Panc1 (cell line): ENCODE results near the gene ITSN2. TPM values are rescaled to one million over a fixed set of nuclear protein-coding genes. Genes with fewer than 3 reads are reported as not detected.

Experiments used
- ATAC-seq: fragments of 200-7000 bp; cut with Tn5 transposase; 2 replicates; pipeline ENCODE4 v1.9.1; 2020; ENCODE audit warnings: mild to moderate bottlenecking, moderate library complexity
- BruUV-seq: library from RNA; stranded (reverse); fragments of 400-500 nt; replicated peaks from 2 replicates; lab custom pipeline; 2021; lab: Mats Ljungman, UMichigan
- CTCF ChIA-PET: fragments of 300-600 bp; sonication (Branson Sonifier 250); formaldehyde crosslinking; loops from one replicate; lab custom pipeline; 2022; ENCODE audit warnings: antibody characterized with exemption; lab: Charles Lee
- POLR2A ChIA-PET: fragments of 300-600 bp; sonication (Branson Sonifier 250); formaldehyde crosslinking; loops from one replicate; lab custom pipeline; 2022; ENCODE audit warnings: antibody characterized with exemption; lab: Charles Lee
- DNase-seq: peaks from one replicate; pipeline ENCODE4 v3.0.0-alpha.2; 2010; ENCODE audit warnings: low read depth, low spot score
- H3K27ac ChIP-seq: 2 replicates; pipeline ENCODE4 v1.5.1; 2011; ENCODE audit warnings: mild to moderate bottlenecking, low read length, inconsistent platforms
- H3K27me3 ChIP-seq: fragments of 200-500 bp; sonication (Bioruptor generic); 2 replicates; pipeline ENCODE4 v1.6.0; 2014; ENCODE audit warnings: low read length, inconsistent platforms; ENCODE audit not compliant: control insufficient read depth, insufficient read depth
- H3K36me3 ChIP-seq: fragments of 200-500 bp; sonication (Bioruptor generic); 2 replicates; pipeline ENCODE4 v1.5.1; 2014; ENCODE audit warnings: inconsistent platforms, mild to moderate bottlenecking, low read length, moderate library complexity; ENCODE audit not compliant: control insufficient read depth, insufficient read depth
- H3K4me1 ChIP-seq: 2 replicates; pipeline ENCODE4 v1.5.1; 2011; ENCODE audit warnings: inconsistent platforms, mild to moderate bottlenecking, low read length, moderate library complexity; ENCODE audit not compliant: control insufficient read depth, insufficient read depth
- H3K4me3 ChIP-seq, 2 experiments: 2 replicates each; pipeline ENCODE4 v1.5.1; 2011 to 2012; ENCODE audit warnings: low read depth in 2 of 2, low read length in 2 of 2, mild to moderate bottlenecking in 2 of 2, inconsistent platforms in 1 of 2, moderate library complexity in 1 of 2
- H3K9me3 ChIP-seq: fragments of 200-500 bp; sonication (Bioruptor generic); 2 replicates; pipeline ENCODE4 v1.5.1; 2014; ENCODE audit warnings: low read depth, mild to moderate bottlenecking, inconsistent platforms, low read length, moderate library complexity; ENCODE audit not compliant: control insufficient read depth, insufficient read depth
- CTCF ChIP-seq: fragments of 450-650 bp; IDR thresholded peaks from 2 replicates; pipeline ENCODE4 v1.5.1; 2017; ENCODE audit warnings: mild to moderate bottlenecking
- POLR2AphosphoS5 ChIP-seq: IDR thresholded peaks from 2 replicates; pipeline ENCODE4 v1.6.1; 2012; ENCODE audit warnings: mild to moderate bottlenecking, low read depth, low read length, moderate library complexity
- REST ChIP-seq, 2 experiments: IDR thresholded peaks; 2 replicates each; pipeline ENCODE4 v1.6.1; 2011 to 2012; ENCODE audit warnings: low read depth in 2 of 2, control low read depth in 1 of 2, low read length in 1 of 2, mild to moderate bottlenecking in 1 of 2, moderate library complexity in 1 of 2; ENCODE audit not compliant: insufficient read depth in 1 of 2
- SIN3A ChIP-seq: IDR thresholded peaks from 2 replicates; pipeline ENCODE4 v1.6.1; 2012; ENCODE audit warnings: low read depth, mild to moderate bottlenecking, low read length, moderate library complexity, borderline replicate concordance; ENCODE audit not compliant: insufficient read depth
- TCF7L2 ChIP-seq: IDR thresholded peaks from 2 replicates; pipeline ENCODE4 v1.6.1; 2011; ENCODE audit warnings: mild to moderate bottlenecking, low read depth, low read length, inconsistent platforms
- in situ Hi-C: cut with HindIII; loops from 2 replicates; pipeline ENCODE4 v1.10.0; 2016; ENCODE audit warnings: low sequenced_read_pairs, low pct_unique_long_range_greater_than_20kb
- intact Hi-C: fragments of 100-400 bp; cut with micrococcal nuclease; formaldehyde crosslinking; loops from one replicate; pipeline ENCODE4 v1.10.0; 2022; ENCODE audit not compliant: unreplicated experiment
- total RNA-seq: library from RNA; stranded (reverse); gene quantifications from one replicate; pipeline ENCODE4 v1.2.1, GENCODE V29; 2021; ENCODE audit not compliant: unreplicated experiment

Gene ITSN2
- total RNA-seq, 1 experiment from 2014 or later: 57.7 TPM

- no peak for ATAC-seq
- no peak for DNase-seq
- peak overlapping the region; percentile 20 to 48 for H3K4me3 ChIP-seq
These were observed 184.6 kb downstream of the ITSN2 start for GRCh38 chr2:24175631-24176187.

GRCh38 chr2:24174851-24175277 lies 185.5 kb downstream of the ITSN2 start, which contains the start of gene FAM228A:
TSS of gene FAM228A (plus strand) at chr2:24175053. CDS start at chr2:24175481, 428 bp downstream.
- no peak for ATAC-seq
- CTCF ChIA-PET: no interaction called here
- peak within 1 kb of the TSS; percentile 20 to 48 for H3K4me3 ChIP-seq
- POLR2A ChIA-PET: interaction anchor here (0.5 kb wide), 1 partner anchor 347 kb away, joined by 8 read pairs; no protein-coding TSS in a partner anchor
- H3K9me3 ChIP-seq: no peaks in the 10 kb centered on the region
- no peak for TF ChIP-seq POLR2AphosphoS5
- TF ChIP-seq CTCF: no peak
- no peak for TF ChIP-seq REST (IDR thresholded peaks at IDR 0.05; ENCODE audit: insufficient read depth in 1 of 2, low read depth in 2 of 2, low read length in 1 of 2)
- no peak for TF ChIP-seq TCF7L2
- no peak for TF ChIP-seq SIN3A
- H3K4me1 ChIP-seq: no peaks in the 10 kb centered on the region
- DNase-seq: no peak
- no peak within 1 kb of the TSS for H3K27ac ChIP-seq
- in situ Hi-C loops (no loop called here), intact Hi-C loops (no loop called here)
- H3K36me3 ChIP-seq: no peaks in the 10 kb centered on the region
- no TSS peak for BruUV-seq
- no peaks in the 10 kb centered on the region for H3K27me3 ChIP-seq

More at GRCh38 chr2:24175631-24176187, 184.6 kb downstream of the ITSN2 start:
- Histone ChIP-seq H3K27me3 (no peaks in the 10 kb centered on the region), H3K27ac (no peak overlapping the region), H3K4me1 (no peaks in the 10 kb centered on the region), H3K9me3 (no peaks in the 10 kb centered on the region), H3K36me3 (no peaks in the 10 kb centered on the region)
- no TSS peak for BruUV-seq
- no peak for TF ChIP-seq REST (IDR thresholded peaks at IDR 0.05; ENCODE audit: insufficient read depth in 1 of 2, low read depth in 2 of 2, low read length in 1 of 2)
- no peak for TF ChIP-seq CTCF
- no peak for TF ChIP-seq POLR2AphosphoS5
- no peak for TF ChIP-seq TCF7L2
- no peak for TF ChIP-seq SIN3A
- ChIA-PET POLR2A (no interaction called here), CTCF (no interaction called here)
- in situ Hi-C loops (no loop called here), intact Hi-C loops (no loop called here)
